Measurements from ENCODE around the gene SASH1. TPM values are rescaled to one million over a fixed set of nuclear protein-coding genes. Genes with fewer than 3 reads are reported as not detected.

SASH1 gene
- total and polyA plus RNA-seq, 7 experiments from 2014 or later, result 0.24 to 7.8 (median 1.4) TPM; not detected in 2

GRCh38 chr6:148416330-148416965 is 73.8 kb downstream of the SASH1 start:
- intact Hi-C loops (cut with micrococcal nuclease), result no loop called here
- Histone ChIP-seq H3K27ac (ENCODE audit: low read depth, low read length) (no peak overlapping the region), H3K9me3 (ENCODE audit: control insufficient read depth in 2 of 3, low read length in 3 of 3) (no peaks in the 10 kb centered on the region), H3K36me3 (ENCODE audit: control insufficient read depth in 2 of 3, insufficient read depth in 3 of 3, low read length in 3 of 3) (no peaks in the 10 kb centered on the region), H3K27me3 (ENCODE audit: control insufficient read depth in 2 of 2, insufficient read depth in 2 of 2, low read length in 2 of 2) (no peaks in the 10 kb centered on the region), H3K4me1 (ENCODE audit: control insufficient read depth in 2 of 2, insufficient read depth in 2 of 2, low read length in 2 of 2) (no peaks in the 10 kb centered on the region), H3K4me3 (ENCODE audit: low read length) (no peak overlapping the region)
- ChIA-PET POLR2A (no interaction called here), CTCF (no interaction called here)
- no peak overlapping the region for H3K4me3 Mint-ChIP-seq
- no peaks in the 10 kb centered on the region for H3K4me1 Mint-ChIP-seq
- no peaks in the 10 kb centered on the region for H3K36me3 Mint-ChIP-seq
- peaks cover 11 to 27% (median 13%) of the 10 kb centered on the region in 5 donors for H3K27me3 Mint-ChIP-seq
- peaks cover 0 to 5% (median 0%) of the 10 kb centered on the region in 11 donors for H3K9me3 Mint-ChIP-seq
- DNase-seq (no peak), ATAC-seq (no peak)
- no peak overlapping the region for H3K27ac Mint-ChIP-seq

- H3K4me3 ChIP-seq (ENCODE audit: low read length), result no peak overlapping the region
- no peaks in the 10 kb centered on the region for H3K9me3 ChIP-seq (ENCODE audit: control insufficient read depth in 2 of 3, low read length in 3 of 3)
- Mint-ChIP-seq H3K4me3 (no peak overlapping the region), H3K4me1 (no peaks in the 10 kb centered on the region), H3K9me3 (peaks cover 0 to 5% (median 0%) of the 10 kb centered on the region in 11 donors), H3K36me3 (no peaks in the 10 kb centered on the region), H3K27ac (no peak overlapping the region), H3K27me3 (peaks cover 12 to 27% (median 13%) of the 10 kb centered on the region in 5 donors)
- H3K4me1 ChIP-seq (ENCODE audit: control insufficient read depth in 2 of 2, insufficient read depth in 2 of 2, low read length in 2 of 2), result no peaks in the 10 kb centered on the region
- no peaks in the 10 kb centered on the region for H3K27me3 ChIP-seq (ENCODE audit: control insufficient read depth in 2 of 2, insufficient read depth in 2 of 2, low read length in 2 of 2)
- H3K27ac ChIP-seq (ENCODE audit: low read depth, low read length), result no peak overlapping the region
- CTCF ChIA-PET, result no interaction called here
- POLR2A ChIA-PET, result no interaction called here
- intact Hi-C loops (cut with micrococcal nuclease), result no loop called here
- DNase-seq, result no peak
- H3K36me3 ChIP-seq (ENCODE audit: control insufficient read depth in 2 of 3, insufficient read depth in 3 of 3, low read length in 3 of 3), result no peaks in the 10 kb centered on the region
- no peak for ATAC-seq
Measured at GRCh38 chr6:148417045-148417444, 74.4 kb downstream of the SASH1 start.

GRCh38 chr6:148419430-148419829 is 76.8 kb downstream of the SASH1 start:
- no peak overlapping the region for H3K27ac ChIP-seq (ENCODE audit: low read depth, low read length)
- Mint-ChIP-seq H3K27me3 (peaks cover 10 to 21% (median 13%) of the 10 kb centered on the region in 5 donors), H3K27ac (no peak overlapping the region), H3K4me1 (no peaks in the 10 kb centered on the region), H3K4me3 (no peak overlapping the region), H3K9me3 (no peaks in the 10 kb centered on the region), H3K36me3 (no peaks in the 10 kb centered on the region)
- no peak for ATAC-seq
- POLR2A ChIA-PET, result no interaction called here
- intact Hi-C loops (cut with micrococcal nuclease), result no loop called here
- no peak for DNase-seq
- no peaks in the 10 kb centered on the region for H3K9me3 ChIP-seq (ENCODE audit: control insufficient read depth in 2 of 3, low read length in 3 of 3)
- H3K27me3 ChIP-seq (ENCODE audit: control insufficient read depth in 2 of 2, insufficient read depth in 2 of 2, low read length in 2 of 2), result no peaks in the 10 kb centered on the region
- H3K4me3 ChIP-seq (ENCODE audit: low read length), result no peak overlapping the region
- no peaks in the 10 kb centered on the region for H3K4me1 ChIP-seq (ENCODE audit: control insufficient read depth in 2 of 2, insufficient read depth in 2 of 2, low read length in 2 of 2)
- CTCF ChIA-PET, result no interaction called here
- H3K36me3 ChIP-seq (ENCODE audit: control insufficient read depth in 2 of 3, insufficient read depth in 3 of 3, low read length in 3 of 3), result no peaks in the 10 kb centered on the region

- H3K9me3 ChIP-seq (ENCODE audit: control insufficient read depth in 2 of 3, low read length in 3 of 3), result no peaks in the 10 kb centered on the region
- no peaks in the 10 kb centered on the region for H3K4me1 ChIP-seq (ENCODE audit: control insufficient read depth in 2 of 2, insufficient read depth in 2 of 2, low read length in 2 of 2)
- Mint-ChIP-seq H3K36me3 (no peaks in the 10 kb centered on the region), H3K4me1 (no peaks in the 10 kb centered on the region), H3K27me3 (peaks cover 6 to 21% (median 11%) of the 10 kb centered on the region in 5 donors), H3K4me3 (no peak overlapping the region), H3K27ac (no peak overlapping the region), H3K9me3 (no peaks in the 10 kb centered on the region)
- H3K36me3 ChIP-seq (ENCODE audit: control insufficient read depth in 2 of 3, insufficient read depth in 3 of 3, low read length in 3 of 3), result no peaks in the 10 kb centered on the region
- H3K27ac ChIP-seq (ENCODE audit: low read depth, low read length), result no peak overlapping the region
- DNase-seq (no peak), ATAC-seq (no peak)
- no peak overlapping the region for H3K4me3 ChIP-seq (ENCODE audit: low read length)
- intact Hi-C loops (cut with micrococcal nuclease), result no loop called here
- no peaks in the 10 kb centered on the region for H3K27me3 ChIP-seq (ENCODE audit: control insufficient read depth in 2 of 2, insufficient read depth in 2 of 2, low read length in 2 of 2)
- ChIA-PET POLR2A (no interaction called here), CTCF (no interaction called here)
Measured at GRCh38 chr6:148422085-148422484, 79.4 kb downstream of the SASH1 start.

GRCh38 chr6:148423133-148423532 is 80.5 kb downstream of the SASH1 start:
- DNase-seq (no peak), ATAC-seq (no peak)
- peaks cover 6 to 23% (median 11%) of the 10 kb centered on the region in 5 donors for H3K27me3 Mint-ChIP-seq
- Histone ChIP-seq H3K9me3 (ENCODE audit: control insufficient read depth in 2 of 3, low read length in 3 of 3) (no peaks in the 10 kb centered on the region), H3K27ac (ENCODE audit: low read depth, low read length) (no peak overlapping the region), H3K4me1 (ENCODE audit: control insufficient read depth in 2 of 2, insufficient read depth in 2 of 2, low read length in 2 of 2) (no peaks in the 10 kb centered on the region), H3K36me3 (ENCODE audit: control insufficient read depth in 2 of 3, insufficient read depth in 3 of 3, low read length in 3 of 3) (no peaks in the 10 kb centered on the region), H3K4me3 (ENCODE audit: low read length) (no peak overlapping the region), H3K27me3 (ENCODE audit: control insufficient read depth in 2 of 2, insufficient read depth in 2 of 2, low read length in 2 of 2) (no peaks in the 10 kb centered on the region)
- H3K4me3 Mint-ChIP-seq, result no peak overlapping the region
- CTCF ChIA-PET, result no interaction called here
- POLR2A ChIA-PET, result no interaction called here
- no peak overlapping the region for H3K27ac Mint-ChIP-seq
- no peaks in the 10 kb centered on the region for H3K4me1 Mint-ChIP-seq
- no peaks in the 10 kb centered on the region for H3K9me3 Mint-ChIP-seq
- no peaks in the 10 kb centered on the region for H3K36me3 Mint-ChIP-seq
- intact Hi-C loops (cut with micrococcal nuclease), result no loop called here

- CTCF ChIA-PET, result no interaction called here
Measured at GRCh38 chr6:148423601-148424270, 81.1 kb downstream of the SASH1 start.

DNA sequence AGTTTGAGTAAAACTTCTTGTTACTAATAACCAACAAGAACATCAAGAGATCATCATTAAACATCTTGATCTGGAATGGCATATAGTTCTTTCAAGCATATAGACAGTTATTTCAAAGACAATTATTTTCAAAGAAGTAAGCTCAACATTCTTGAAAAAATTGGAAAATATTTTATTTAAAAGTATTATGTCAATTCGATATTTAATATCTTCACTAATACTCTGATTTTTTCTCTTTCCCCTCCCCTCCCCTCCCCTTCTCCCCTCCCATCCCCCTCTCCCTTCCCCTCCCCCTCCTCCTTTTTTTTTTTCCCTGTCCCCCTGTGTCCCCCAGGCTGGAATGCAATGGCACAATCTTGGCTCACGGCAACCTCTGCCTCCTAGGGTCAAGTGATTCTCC is 82.8 kb downstream of the SASH1 start:
- Histone ChIP-seq H3K4me3 (ENCODE audit: low read length) (no peak overlapping the region), H3K9me3 (ENCODE audit: control insufficient read depth in 2 of 3, low read length in 3 of 3) (no peaks in the 10 kb centered on the region), H3K36me3 (ENCODE audit: control insufficient read depth in 2 of 3, insufficient read depth in 3 of 3, low read length in 3 of 3) (no peaks in the 10 kb centered on the region), H3K4me1 (ENCODE audit: control insufficient read depth in 2 of 2, insufficient read depth in 2 of 2, low read length in 2 of 2) (no peaks in the 10 kb centered on the region), H3K27ac (ENCODE audit: low read depth, low read length) (no peak overlapping the region), H3K27me3 (ENCODE audit: control insufficient read depth in 2 of 2, insufficient read depth in 2 of 2, low read length in 2 of 2) (no peaks in the 10 kb centered on the region)
- H3K27me3 Mint-ChIP-seq, result peaks cover 0 to 9% (median 6%) of the 10 kb centered on the region in 5 donors
- H3K27ac Mint-ChIP-seq, result no peak overlapping the region
- no peak overlapping the region for H3K4me3 Mint-ChIP-seq
- ATAC-seq, result no peak
- intact Hi-C loops (cut with micrococcal nuclease), result no loop called here
- H3K36me3 Mint-ChIP-seq, result no peaks in the 10 kb centered on the region
- ChIA-PET POLR2A (no interaction called here), CTCF (no interaction called here)
- no peaks in the 10 kb centered on the region for H3K9me3 Mint-ChIP-seq
- DNase-seq, result no peak
- no peaks in the 10 kb centered on the region for H3K4me1 Mint-ChIP-seq

More at GRCh38 chr6:148423601-148424270, 81.1 kb downstream of the SASH1 start:
- no peaks in the 10 kb centered on the region for H3K36me3 ChIP-seq (ENCODE audit: control insufficient read depth in 2 of 3, insufficient read depth in 3 of 3, low read length in 3 of 3)
- no peak overlapping the region for H3K27ac ChIP-seq (ENCODE audit: low read depth, low read length)
- peaks cover 4 to 18% (median 6%) of the 10 kb centered on the region in 5 donors for H3K27me3 Mint-ChIP-seq
- no peak overlapping the region for H3K4me3 Mint-ChIP-seq
- no peaks in the 10 kb centered on the region for H3K36me3 Mint-ChIP-seq
- POLR2A ChIA-PET, result no interaction called here
- no peaks in the 10 kb centered on the region for H3K4me1 ChIP-seq (ENCODE audit: control insufficient read depth in 2 of 2, insufficient read depth in 2 of 2, low read length in 2 of 2)
- no peak for DNase-seq
- no peak for ATAC-seq
- H3K27me3 ChIP-seq (ENCODE audit: control insufficient read depth in 2 of 2, insufficient read depth in 2 of 2, low read length in 2 of 2), result no peaks in the 10 kb centered on the region
- intact Hi-C loops (cut with micrococcal nuclease), result no loop called here
- H3K4me3 ChIP-seq (ENCODE audit: low read length), result no peak overlapping the region
- no peaks in the 10 kb centered on the region for H3K4me1 Mint-ChIP-seq
- H3K27ac Mint-ChIP-seq, result no peak overlapping the region
- no peaks in the 10 kb centered on the region for H3K9me3 Mint-ChIP-seq
- no peaks in the 10 kb centered on the region for H3K9me3 ChIP-seq (ENCODE audit: control insufficient read depth in 2 of 3, low read length in 3 of 3)
